ENCODE data around the gene PSKH1. TPM values are rescaled to one million over a fixed set of nuclear protein-coding genes. Genes with fewer than 3 reads are reported as not detected.
A peak's percentile ranks its signal among the peaks of the same experiment; 100 is the strongest.

PSKH1 gene
- total RNA-seq, 1 experiment from 2014 or later, result 6.1 TPM

GRCh38 chr16:67917852-67918236 is 24.8 kb downstream of the PSKH1 start:
- DNase-seq, result no peak
- no peak overlapping the region for H3K4me3 ChIP-seq
- H3K4me1 ChIP-seq, result no peaks in the 10 kb centered on the region
- no peak overlapping the region for H3K27ac ChIP-seq
- H3K9me3 ChIP-seq (replicated peaks), result no peaks in the 10 kb centered on the region
- H3K36me3 ChIP-seq, result no peaks in the 10 kb centered on the region
- H3K27me3 ChIP-seq, result no peaks in the 10 kb centered on the region

- no peaks in the 10 kb centered on the region for H3K27me3 ChIP-seq
- H3K4me3 ChIP-seq, result no peak overlapping the region
- H3K4me1 ChIP-seq, result no peaks in the 10 kb centered on the region
- H3K36me3 ChIP-seq, result no peaks in the 10 kb centered on the region
- DNase-seq, result no peak
- no peak overlapping the region for H3K27ac ChIP-seq
- no peaks in the 10 kb centered on the region for H3K9me3 ChIP-seq (replicated peaks)
Observed at GRCh38 chr16:67919622-67920221, 26.7 kb downstream of the PSKH1 start.

GRCh38 chr16:67922221-67922620 is 29.2 kb downstream of the PSKH1 start:
- H3K4me3 ChIP-seq, result no peak overlapping the region
- H3K4me1 ChIP-seq, result peaks cover 4% of the 10 kb centered on the region; the same call in 1 of the 2 replicates
- no peak for DNase-seq
- H3K36me3 ChIP-seq, result no peaks in the 10 kb centered on the region
- no peaks in the 10 kb centered on the region for H3K27me3 ChIP-seq
- no peaks in the 10 kb centered on the region for H3K9me3 ChIP-seq (replicated peaks)
- H3K27ac ChIP-seq, result no peak overlapping the region

GRCh38 chr16:67922740-67923139 is 29.7 kb downstream of the PSKH1 start:
- peaks cover 4% of the 10 kb centered on the region; the same call in 1 of the 2 replicates for H3K4me1 ChIP-seq

GRCh38 chr16:67923414-67924116 is 30.5 kb downstream of the PSKH1 start:
- no peak overlapping the region for H3K4me3 ChIP-seq
- H3K4me1 ChIP-seq, result peaks cover 4% of the 10 kb centered on the region; the same call in 1 of the 2 replicates
- no peaks in the 10 kb centered on the region for H3K27me3 ChIP-seq
- H3K27ac ChIP-seq, result no peak overlapping the region
- H3K9me3 ChIP-seq (replicated peaks), result no peaks in the 10 kb centered on the region
- no peak for DNase-seq
- H3K36me3 ChIP-seq, result no peaks in the 10 kb centered on the region

More at GRCh38 chr16:67922740-67923139, 29.7 kb downstream of the PSKH1 start:
- Histone ChIP-seq H3K4me3 (no peak overlapping the region), H3K36me3 (no peaks in the 10 kb centered on the region), H3K9me3 (replicated peaks) (no peaks in the 10 kb centered on the region), H3K27ac (no peak overlapping the region), H3K27me3 (no peaks in the 10 kb centered on the region)
- DNase-seq, result no peak

GRCh38 chr16:67924140-67924906 is 31.3 kb downstream of the PSKH1 start:
- H3K27ac ChIP-seq, result no peak overlapping the region
- no peak overlapping the region for H3K4me3 ChIP-seq
- no peaks in the 10 kb centered on the region for H3K36me3 ChIP-seq
- peaks cover 4% of the 10 kb centered on the region; the same call in 1 of the 2 replicates for H3K4me1 ChIP-seq
- H3K27me3 ChIP-seq, result no peaks in the 10 kb centered on the region
- no peaks in the 10 kb centered on the region for H3K9me3 ChIP-seq (replicated peaks)
- DNase-seq, result no peak

GRCh38 chr16:67926181-67926750 is 33.2 kb downstream of the PSKH1 start:
- Histone ChIP-seq H3K27ac (no peak overlapping the region), H3K36me3 (no peaks in the 10 kb centered on the region)

GRCh38 chr16:67927131-67927941 is 34.3 kb downstream of the PSKH1 start:
- no peak for DNase-seq
- Histone ChIP-seq H3K27me3 (no peaks in the 10 kb centered on the region), H3K4me1 (peaks cover 4% of the 10 kb centered on the region; the same call in 1 of the 2 replicates), H3K9me3 (replicated peaks) (no peaks in the 10 kb centered on the region), H3K27ac (no peak overlapping the region), H3K4me3 (no peak overlapping the region), H3K36me3 (no peaks in the 10 kb centered on the region)

More at GRCh38 chr16:67926181-67926750, 33.2 kb downstream of the PSKH1 start:
- no peak overlapping the region for H3K4me3 ChIP-seq
- H3K9me3 ChIP-seq (replicated peaks), result no peaks in the 10 kb centered on the region
- no peaks in the 10 kb centered on the region for H3K27me3 ChIP-seq
- peak; percentile 20 to 39 for DNase-seq
- peaks cover 4% of the 10 kb centered on the region; the same call in 1 of the 2 replicates for H3K4me1 ChIP-seq

GRCh38 chr16:67928147-67928546 is 35.1 kb downstream of the PSKH1 start:
- no peaks in the 10 kb centered on the region for H3K27me3 ChIP-seq
- no peak overlapping the region for H3K27ac ChIP-seq
- H3K36me3 ChIP-seq, result no peaks in the 10 kb centered on the region
- DNase-seq, result no peak
- H3K9me3 ChIP-seq (replicated peaks), result no peaks in the 10 kb centered on the region
- peaks cover 4% of the 10 kb centered on the region; the same call in 1 of the 2 replicates for H3K4me1 ChIP-seq
- no peak overlapping the region for H3K4me3 ChIP-seq

GRCh38 chr16:67928561-67929364 is 35.7 kb downstream of the PSKH1 start:
- Histone ChIP-seq H3K4me1 (peaks cover 4% of the 10 kb centered on the region; the same call in 1 of the 2 replicates), H3K27me3 (no peaks in the 10 kb centered on the region), H3K27ac (no peak overlapping the region), H3K4me3 (no peak overlapping the region), H3K36me3 (no peaks in the 10 kb centered on the region), H3K9me3 (replicated peaks) (no peaks in the 10 kb centered on the region)
- peak; percentile 59 to 72 for DNase-seq

GRCh38 chr16:67930191-67930590 is 37.1 kb downstream of the PSKH1 start:
- Histone ChIP-seq H3K9me3 (replicated peaks) (no peaks in the 10 kb centered on the region), H3K27me3 (no peaks in the 10 kb centered on the region), H3K36me3 (no peaks in the 10 kb centered on the region), H3K27ac (no peak overlapping the region), H3K4me1 (peaks cover 10% of the 10 kb centered on the region; the same call in 1 of the 2 replicates), H3K4me3 (no peak overlapping the region)
- DNase-seq, result no peak

- DNase-seq, result no peak
- no peak overlapping the region for H3K4me3 ChIP-seq
- H3K4me1 ChIP-seq, result peaks cover 10% of the 10 kb centered on the region; the same call in 1 of the 2 replicates
Observed at GRCh38 chr16:67930678-67931211, 37.7 kb downstream of the PSKH1 start.

More at GRCh38 chr16:67930678-67931211, 37.7 kb downstream of the PSKH1 start:
- H3K9me3 ChIP-seq (replicated peaks), result no peaks in the 10 kb centered on the region
- no peak overlapping the region for H3K27ac ChIP-seq
- no peaks in the 10 kb centered on the region for H3K36me3 ChIP-seq
- no peaks in the 10 kb centered on the region for H3K27me3 ChIP-seq

All from SJCRH30 (cell line).